ENCODE results near the gene SH2B3.

Gene SH2B3

DNA sequence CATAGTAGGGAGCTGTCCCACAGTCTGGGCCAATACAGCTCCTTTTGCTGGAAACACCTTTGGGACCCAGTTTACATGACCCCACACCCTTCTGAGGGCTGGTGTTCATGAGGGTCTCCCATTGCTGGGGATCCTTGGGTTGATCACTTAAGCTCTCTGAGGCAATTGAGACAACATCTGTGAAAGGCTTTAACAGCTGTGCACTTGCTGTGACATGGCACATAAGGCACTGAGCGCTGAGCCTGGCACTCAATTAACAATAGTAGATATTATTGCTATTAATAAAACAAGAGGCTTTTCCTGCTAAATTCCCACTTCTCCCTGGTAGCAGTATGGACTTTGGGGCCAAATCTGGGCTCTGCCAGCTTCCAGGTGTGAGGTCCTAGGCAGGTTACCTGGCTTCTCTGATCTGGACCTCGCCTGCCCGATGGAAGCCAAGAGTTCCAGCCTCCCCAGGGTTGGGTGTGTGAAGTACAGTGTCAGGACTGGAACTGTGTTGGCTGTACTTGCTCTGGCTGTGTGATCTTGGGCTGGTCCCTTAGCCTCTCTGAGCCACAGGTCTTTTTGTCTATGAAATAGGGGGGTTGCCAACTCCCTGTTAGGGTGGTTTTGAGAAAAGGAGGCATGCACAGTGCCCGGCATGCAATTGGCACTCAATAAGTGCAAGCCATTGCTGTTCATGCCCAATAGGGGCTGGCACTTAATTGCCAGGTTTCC, 3.1 kb downstream of the SH2B3 start:
- DNase-seq (ENCODE audit: low read depth in 2 of 2), result no peak

GRCh38 chr12:111409403-111409779, 3.7 kb downstream of the SH2B3 start:
- no peak for DNase-seq (ENCODE audit: low read depth in 2 of 2)

DNA sequence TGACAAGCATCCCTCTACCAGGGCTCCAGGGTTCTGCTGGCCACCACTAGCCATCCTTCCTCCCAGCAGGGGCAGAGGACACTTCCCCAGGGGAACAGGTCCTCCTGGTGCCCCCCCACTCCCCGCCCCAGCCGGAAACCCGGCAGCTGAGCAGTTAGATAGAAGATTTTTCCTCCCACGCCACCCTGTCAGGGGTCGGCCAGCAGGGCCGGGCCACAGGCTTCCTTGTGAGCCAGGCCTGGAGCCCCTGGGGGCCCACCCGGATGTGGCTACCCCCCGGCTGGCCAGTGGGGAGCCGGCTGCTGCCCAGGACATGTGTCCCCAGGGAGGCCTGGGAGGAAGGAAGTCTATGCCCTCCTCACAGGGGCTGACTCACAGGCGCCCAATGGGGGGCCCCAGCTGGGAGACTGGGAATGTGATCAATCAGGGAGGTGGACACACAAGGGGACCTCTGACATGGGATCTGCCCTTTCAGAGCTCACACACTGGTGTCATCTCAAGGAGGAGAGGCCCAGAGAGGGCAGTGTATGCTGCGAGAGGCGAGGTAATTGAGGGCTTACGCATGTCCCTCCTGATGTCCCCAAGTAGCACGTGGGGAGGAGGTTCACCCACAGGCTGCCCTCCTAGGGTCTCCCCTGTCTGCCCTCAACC, 4.2 kb downstream of the SH2B3 start:
- DNase-seq (ENCODE audit: low read depth in 2 of 2), result peak; percentile 13 to 24

GRCh38 chr12:111410431-111411184, 4.9 kb downstream of the SH2B3 start:
- DNase-seq (ENCODE audit: low read depth in 2 of 2), result no peak

GRCh38 chr12:111411185-111411764, 5.6 kb downstream of the SH2B3 start:
- no peak for DNase-seq (ENCODE audit: low read depth in 2 of 2)

GRCh38 chr12:111412007-111412829, 6.5 kb downstream of the SH2B3 start:
- no peak for DNase-seq (ENCODE audit: low read depth in 2 of 2)

GRCh38 chr12:111412830-111413441, 7.2 kb downstream of the SH2B3 start:
- no peak for DNase-seq (ENCODE audit: low read depth in 2 of 2)

DNA sequence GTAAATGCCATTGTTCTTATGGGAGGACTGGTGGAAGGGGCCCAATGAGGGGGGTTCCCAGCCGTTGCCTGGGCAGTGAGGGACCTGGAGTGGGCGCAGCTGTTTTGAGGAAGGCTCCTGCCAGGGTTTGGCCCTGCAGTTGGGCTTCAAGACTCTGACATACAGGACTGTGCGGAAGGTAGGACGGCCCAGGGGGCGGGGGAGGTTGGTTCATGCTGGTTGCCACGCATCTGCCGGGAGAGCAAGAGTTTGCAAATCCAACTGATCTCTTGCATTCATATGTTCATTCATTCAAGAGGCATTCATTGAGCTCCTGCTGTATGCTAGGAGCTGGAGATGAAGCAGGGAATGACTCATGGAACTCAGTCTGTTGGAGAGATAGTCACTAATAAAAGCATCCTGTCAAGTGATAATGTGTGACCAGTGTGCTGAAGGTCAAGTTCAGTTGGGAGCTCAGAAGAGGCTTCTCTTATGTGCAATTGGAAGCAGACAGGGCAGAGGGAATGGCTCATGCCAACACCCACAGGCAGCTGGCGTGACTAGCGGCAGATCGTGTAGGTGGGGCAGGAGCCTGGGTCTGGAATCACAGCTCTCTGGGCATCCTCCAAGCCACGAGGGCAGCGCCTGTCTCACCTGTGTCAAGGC, 7.8 kb downstream of the SH2B3 start:
- DNase-seq (ENCODE audit: low read depth in 2 of 2), result no peak

DNA sequence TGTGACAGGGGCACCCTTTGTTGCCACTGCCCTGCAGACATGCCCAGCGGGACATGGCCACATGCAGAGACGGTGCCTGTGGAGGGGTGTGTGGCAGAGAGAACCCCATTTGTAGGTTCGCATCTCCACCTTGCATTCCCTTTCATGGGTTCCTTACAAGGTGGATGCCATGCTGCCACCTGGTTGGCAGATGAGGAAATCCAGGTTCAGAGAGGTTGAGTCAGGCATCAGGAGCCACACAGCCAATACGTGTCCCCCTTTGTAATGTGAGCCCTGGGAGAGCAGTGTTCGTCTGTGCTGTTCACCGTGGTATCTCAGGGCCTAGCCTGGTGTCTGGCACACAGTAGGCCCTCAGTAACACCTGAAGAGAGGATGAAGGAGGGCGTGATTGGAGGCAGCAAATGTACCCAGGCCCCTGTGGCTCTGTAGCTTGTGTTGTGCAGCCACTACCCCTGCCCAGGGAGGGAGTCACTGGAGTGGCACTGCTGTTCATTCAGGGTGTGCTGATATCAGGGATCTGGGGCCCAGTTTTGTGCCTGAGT, 9.1 kb downstream of the SH2B3 start:
- DNase-seq (ENCODE audit: low read depth in 2 of 2), result no peak

GRCh38 chr12:111417290-111417689, 11.6 kb downstream of the SH2B3 start:
- DNase-seq (ENCODE audit: low read depth in 2 of 2), result no peak

GRCh38 chr12:111417784-111418593, 12.3 kb downstream of the SH2B3 start:
- no peak for DNase-seq (ENCODE audit: low read depth in 2 of 2)

DNA sequence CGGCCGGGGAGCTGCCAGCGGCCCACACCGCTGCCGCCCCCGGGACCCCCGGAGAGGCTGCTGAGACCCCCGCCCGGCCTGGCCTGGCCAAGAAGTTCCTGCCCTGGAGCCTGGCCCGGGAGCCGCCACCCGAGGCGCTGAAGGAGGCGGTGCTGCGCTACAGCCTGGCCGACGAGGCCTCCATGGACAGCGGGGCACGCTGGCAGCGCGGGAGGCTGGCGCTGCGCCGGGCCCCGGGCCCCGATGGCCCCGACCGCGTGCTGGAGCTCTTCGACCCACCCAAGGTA, 12.8 kb downstream of the SH2B3 start:
- no peak for DNase-seq (ENCODE audit: low read depth in 2 of 2)

GRCh38 chr12:111419784-111420183, 14.1 kb downstream of the SH2B3 start:
- no peak for DNase-seq (ENCODE audit: low read depth in 2 of 2)

- no peak for DNase-seq (ENCODE audit: low read depth in 2 of 2)
These were observed 14.8 kb downstream of the SH2B3 start for GRCh38 chr12:111420494-111420893.

DNA sequence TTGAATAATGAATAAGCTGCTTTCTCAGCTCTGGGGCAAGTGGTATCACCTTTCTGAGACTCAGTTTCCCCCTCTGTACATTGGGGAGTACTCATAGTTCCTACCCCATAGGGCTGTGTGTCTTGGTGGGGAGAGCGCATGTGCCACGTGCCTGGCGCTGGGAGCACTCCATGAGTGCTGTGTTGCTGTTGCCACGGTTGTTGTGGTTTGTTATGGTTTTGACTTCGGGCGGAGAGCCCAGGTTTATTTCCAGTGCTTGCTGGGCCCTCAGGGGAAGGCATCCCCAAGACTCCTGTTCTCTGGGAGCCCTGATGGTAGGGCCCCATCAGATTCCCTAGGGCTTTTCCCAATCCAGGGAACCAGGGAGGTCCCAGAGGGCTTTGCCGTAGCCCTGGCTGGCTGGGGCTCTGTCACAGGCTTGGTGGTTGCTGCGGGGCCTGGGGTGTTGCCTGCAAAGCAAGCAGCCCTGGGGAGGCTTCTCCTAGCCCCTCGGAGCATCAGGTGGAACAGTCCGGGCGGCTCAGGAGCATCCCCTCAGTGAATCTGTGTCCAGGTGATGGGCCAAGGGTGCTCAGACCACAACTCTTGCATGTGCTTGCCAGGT, 18.6 kb downstream of the SH2B3 start:
- no peak for DNase-seq (ENCODE audit: low read depth in 2 of 2)

GRCh38 chr12:111424793-111425251, 19.1 kb downstream of the SH2B3 start:
- DNase-seq (ENCODE audit: low read depth in 2 of 2), result no peak

GRCh38 chr12:111425655-111426054, 19.9 kb downstream of the SH2B3 start:
- no peak for DNase-seq (ENCODE audit: low read depth in 2 of 2)

DNA sequence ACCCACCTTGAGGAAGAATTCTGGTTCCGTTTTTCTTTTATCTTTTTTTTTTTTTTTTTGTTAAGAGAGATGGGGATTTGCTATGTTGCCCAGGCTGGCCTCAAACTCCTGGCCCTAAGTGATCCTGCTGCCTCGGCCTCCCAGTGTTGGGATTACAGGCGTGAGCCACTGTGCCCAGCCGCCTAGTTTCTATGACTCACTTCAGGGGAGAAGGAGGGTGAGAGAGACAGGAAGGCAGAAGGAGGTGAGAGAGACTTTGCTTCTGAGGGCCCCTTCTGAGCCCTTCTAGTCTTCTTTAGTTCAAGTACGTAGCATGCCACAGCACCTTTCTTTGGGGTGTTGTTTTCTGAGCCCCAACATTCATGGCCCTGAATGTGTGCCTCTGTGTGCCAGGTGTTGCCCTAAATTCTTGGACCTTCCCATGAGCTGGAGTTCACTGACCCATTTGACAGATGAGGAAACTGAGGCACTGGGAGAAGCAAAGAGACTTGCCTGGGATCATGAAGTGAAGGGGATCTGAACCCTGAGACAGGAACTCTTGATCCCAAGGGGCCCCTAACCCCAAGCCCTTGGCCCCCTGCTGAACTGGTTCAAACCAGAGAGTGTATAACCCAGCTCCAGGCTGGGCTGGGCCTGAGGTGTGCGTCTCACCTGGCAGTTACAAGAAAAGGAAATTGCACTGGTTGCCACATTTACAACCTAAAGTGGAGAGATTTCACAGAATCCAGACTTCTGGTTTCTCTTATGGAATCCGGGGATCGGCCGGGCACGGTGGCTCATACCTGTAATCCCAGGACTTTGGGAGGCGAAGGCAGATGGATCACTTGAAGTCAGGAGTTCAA, 20.8 kb downstream of the SH2B3 start:
- no peak for DNase-seq (ENCODE audit: low read depth in 2 of 2)

Data from fibroblast of skin of left biceps (primary cell).